Stimulated activated CD8-positive, alpha-beta memory T cell treated with anti-CD3 and anti-CD28 coated beads, Interleukin-7, amount 100 ng/mL, for 1 hour (primary cell): ENCODE results near the gene PDE9A.
A peak's percentile ranks its signal among the peaks of the same experiment; 100 is the strongest.
"Not testable (repeated sequence)": the region's sequence is repeated elsewhere in the genome, so short reads cannot be mapped to it uniquely, and the experiment has no call there.

Source experiments
- DNase-seq, 2 donors: peaks; one replicate each; pipeline ENCODE4 v3.0.0-alpha.2; 2020; ENCODE audit warnings: low read depth in 2 of 2

Gene PDE9A

DNA sequence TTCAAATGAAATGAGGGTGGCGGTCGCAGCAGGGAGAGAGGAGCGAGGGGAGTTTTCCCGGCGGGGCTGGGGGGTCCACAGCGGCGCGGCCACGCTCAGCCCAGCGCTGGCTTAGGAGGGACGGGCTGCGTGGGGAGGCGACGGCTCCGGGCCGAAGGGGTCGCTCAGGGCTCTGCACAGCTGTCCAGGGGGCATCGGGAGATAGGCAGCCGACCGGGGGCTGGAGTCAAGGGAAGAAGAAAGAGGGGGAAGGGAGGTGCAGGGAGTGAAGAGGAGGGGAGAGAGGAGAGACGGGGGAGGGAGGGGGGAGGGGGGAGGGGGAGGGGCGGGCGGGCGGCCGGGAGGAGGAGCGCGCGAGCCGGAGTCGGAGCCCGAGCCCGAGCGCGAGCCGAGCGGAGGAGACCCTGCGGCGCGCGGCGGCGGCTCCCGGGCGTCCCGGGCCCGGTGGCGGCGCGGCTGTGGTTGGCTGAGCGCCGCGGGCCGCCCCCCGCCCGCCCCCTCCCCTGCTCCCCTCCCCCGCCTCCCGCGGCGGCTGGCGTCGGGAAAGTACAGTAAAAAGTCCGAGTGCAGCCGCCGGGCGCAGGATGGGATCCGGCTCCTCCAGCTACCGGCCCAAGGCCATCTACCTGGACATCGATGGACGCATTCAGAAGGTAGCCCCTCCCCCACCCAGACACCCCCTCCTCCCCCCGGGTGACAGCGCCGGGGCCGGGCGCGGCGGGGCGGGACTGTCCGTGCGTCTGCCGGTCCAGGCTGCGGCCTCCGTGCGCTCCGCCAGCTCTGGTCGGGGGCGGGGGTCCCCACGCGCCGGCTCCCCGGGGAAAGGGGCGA, at the start of gene PDE9A:
Gene PDE9A, plus strand, starts transcription at position 391 of the 831 bp plus-strand sequence. Its CDS starts 194 bp downstream, at position 585.
- DNase-seq = no peak

DNA sequence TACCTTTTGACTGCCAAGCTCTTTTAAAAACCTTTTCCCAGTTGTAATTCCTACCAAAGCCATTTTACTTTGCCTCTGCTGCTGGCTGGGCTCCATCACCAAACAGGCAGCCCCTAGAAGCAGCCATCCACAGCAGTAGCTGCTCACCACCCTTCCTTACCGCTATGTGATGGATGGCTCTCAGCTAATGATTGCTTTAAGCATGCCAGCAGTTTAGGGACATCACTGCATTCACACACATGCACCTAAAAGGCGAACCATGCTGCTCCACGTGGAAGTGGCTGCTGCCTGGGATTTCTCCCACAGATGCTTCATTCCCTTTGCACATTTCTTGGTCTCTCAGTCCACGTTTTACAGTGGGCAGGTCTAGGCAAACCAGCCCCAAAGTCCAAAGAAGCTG, 46.3 kb upstream of the PDE9A start:
- no peak for DNase-seq

DNA sequence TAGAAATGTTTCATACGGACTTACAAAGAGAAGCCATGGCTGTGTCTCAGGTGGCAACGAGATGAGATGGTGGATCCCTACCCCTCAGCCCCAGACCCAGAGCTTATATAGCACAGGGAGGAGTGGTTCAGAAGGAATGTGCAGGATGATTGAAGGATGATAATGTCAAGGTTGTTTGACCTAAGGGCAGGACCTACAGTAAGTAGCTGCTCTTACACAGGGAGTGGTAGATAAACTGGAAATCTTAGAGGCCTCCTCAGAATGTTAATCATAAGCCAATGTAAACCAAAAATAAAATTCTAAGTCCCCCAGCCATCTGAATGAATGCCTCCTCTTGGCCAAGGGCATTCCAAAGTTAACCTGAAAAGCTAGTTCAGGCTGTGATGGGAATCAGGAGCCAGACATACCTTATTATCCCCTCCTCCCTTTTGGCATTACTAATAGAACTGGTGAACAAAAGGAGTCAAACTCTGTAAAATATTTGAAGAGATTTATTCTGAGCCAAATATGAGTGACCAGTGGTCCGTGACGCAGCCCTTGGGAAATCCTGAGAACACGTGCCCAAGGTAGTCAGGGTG, 45.8 kb upstream of the PDE9A start:
- DNase-seq = no peak

- DNase-seq = no peak
Observed at GRCh38 chr21:42608446-42608845, 45.0 kb upstream of the PDE9A start.

- no peak for DNase-seq
Observed at GRCh38 chr21:42609811-42610210, 43.6 kb upstream of the PDE9A start.

DNA sequence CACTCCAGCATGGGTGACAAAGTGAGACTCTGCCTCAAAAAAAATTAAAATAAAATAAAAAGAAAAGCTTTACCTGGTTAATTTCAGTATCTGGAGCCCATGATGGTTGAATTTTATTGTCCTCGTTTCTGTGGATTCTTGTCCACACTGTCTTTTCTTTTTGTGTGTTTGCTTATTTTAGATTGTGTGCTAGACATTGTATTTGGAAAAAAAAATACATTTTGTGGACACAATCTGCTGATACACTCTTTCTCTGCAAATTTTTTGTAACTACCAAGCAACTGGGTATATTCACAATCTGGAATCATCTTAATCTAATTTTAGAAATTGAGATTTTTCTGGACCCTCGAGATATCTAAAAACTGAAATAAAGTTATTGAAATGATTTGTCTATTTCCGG, 41.6 kb upstream of the PDE9A start:
- no peak for DNase-seq

DNA sequence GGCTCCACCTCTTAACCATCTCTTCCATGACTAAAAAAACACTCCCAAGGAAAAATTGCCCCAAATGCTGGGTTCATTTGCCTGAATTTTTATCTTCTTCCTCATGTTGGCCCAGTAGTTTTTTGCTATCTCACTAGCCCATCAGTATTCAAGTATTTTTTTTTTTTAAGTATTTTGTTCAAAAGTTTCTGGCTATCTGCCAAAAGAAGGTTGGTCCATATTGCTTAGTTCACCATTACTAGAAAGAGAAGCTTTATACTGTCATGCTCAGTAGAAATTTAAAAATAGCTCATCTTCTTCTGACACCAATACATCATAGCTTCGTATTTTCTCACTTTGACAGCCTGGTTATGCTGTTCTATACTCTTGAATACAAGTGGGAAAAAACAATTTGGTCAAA, 41.0 kb upstream of the PDE9A start:
- no peak for DNase-seq

GRCh38 chr21:42613756-42614155, 39.7 kb upstream of the PDE9A start:
- DNase-seq = no peak

GRCh38 chr21:42614396-42614795, 39.0 kb upstream of the PDE9A start:
- DNase-seq = peak in 1 of 2 donors; percentile 24

GRCh38 chr21:42614811-42615351, 38.5 kb upstream of the PDE9A start:
- DNase-seq = no peak

DNA sequence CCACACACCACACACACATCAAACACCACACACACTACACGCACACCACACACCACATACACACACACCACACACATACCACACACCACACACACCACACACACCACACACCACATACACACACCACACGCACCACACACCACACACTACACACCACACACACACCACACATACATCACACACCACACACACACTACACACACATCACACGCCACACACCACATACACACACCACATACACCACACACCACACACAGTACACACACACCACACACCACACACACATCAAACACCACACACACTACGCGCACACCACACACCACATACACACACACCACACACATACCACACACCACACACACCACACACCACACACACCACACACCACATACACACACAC, 38.0 kb upstream of the PDE9A start:
- not testable (repeated sequence) for DNase-seq

GRCh38 chr21:42615924-42616323, 37.5 kb upstream of the PDE9A start:
- DNase-seq = no peak

- no peak for DNase-seq
Observed at GRCh38 chr21:42616446-42616845, 37.0 kb upstream of the PDE9A start.

GRCh38 chr21:42616941-42617340, 36.5 kb upstream of the PDE9A start:
- DNase-seq = no peak

DNA sequence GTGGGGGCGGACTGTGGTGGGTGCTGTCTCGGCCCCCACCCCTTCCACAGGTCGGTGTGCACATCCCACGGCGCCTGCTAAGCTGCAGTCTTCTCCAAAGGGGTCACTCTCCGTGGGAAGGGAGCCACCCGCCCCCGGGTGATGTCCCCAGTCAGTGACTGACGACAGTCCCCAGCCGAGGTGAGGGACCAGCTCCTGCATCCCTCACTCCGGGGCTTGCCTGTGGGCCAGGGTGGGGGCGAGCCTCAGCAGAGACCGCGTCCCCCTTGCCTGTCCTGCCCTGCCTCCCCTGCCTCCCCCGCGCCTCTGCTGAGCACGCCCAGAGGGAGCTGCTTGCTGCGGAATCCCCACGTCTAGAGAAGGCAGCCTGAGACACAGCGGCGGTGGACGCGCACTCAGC, 35.9 kb upstream of the PDE9A start:
- no peak for DNase-seq

DNA sequence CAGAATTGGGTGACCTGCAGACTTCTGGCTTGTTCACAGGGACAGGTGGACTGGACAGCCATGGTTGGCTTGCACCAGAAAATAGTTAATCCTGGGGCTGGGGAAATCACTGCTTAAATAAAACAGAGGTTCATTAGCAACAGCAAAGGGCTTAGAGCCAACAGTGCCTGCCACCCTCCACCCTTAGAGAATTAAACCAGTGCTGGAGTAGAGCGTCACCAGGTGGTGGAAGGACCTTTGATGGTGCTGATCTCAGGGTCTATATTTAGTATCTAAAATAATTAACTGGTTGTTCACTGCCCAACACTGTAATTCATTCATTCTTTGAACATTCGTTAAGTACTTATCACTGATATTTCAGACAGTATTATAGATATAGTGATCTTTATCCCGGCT, 34.7 kb upstream of the PDE9A start:
- DNase-seq = no peak

DNA sequence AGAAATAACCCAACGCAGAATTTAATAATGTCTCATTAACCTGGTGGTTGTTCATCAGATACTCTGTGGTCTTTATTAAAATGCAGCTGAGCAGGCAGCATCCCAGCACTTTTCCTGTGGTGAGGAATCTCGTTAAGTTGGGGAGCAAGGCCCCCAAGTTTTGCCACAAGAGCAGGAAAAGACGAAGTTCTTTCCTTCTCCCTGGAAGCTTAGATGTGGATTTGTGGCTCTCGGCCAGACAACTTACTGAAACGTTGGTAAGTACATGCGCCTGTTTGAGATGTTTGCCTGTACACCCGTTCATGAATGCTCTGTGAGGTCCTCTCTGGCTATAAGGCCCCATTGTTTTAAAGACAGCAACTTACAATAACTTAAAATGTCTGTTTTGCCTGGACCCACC, 34.3 kb upstream of the PDE9A start:
- DNase-seq = no peak

DNA sequence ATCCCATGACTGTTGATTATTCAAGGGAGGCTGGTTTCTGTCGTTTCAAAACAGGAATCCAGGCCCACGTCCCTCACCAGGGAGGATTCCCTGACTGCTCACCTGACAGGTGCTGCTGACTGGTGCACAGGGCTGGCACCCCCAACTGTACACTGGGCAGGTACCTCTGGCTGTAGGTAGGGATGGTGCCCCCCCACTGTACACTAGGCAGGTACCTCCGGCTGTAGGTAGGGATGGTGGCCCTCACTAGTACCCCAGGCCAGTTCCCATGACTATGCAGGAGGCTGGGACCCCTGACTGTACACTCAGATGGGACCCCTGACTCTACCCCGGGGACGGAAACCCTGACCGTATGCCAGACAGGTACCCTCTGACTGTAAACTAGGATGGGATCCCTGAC, 33.6 kb upstream of the PDE9A start:
- DNase-seq = no peak

- DNase-seq = no peak
Observed at GRCh38 chr21:42621166-42621818, 32.1 kb upstream of the PDE9A start.

DNA sequence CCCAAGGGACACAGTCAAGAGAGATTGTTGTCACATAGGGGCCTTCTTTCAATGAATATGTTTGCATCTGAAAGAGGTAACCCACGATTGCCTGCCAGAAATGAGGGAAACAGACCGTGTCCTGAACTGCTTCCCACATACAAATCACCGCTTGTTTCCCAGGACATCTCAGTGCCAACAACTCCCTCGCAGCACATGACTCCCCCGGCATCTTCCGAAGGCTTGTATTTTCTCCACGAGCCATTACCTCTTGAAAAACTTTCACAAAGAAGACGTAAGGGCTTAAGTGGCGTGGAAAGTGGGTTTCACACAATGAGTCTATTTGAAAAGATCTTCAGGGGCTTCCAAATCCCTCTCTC, 31.6 kb upstream of the PDE9A start:
- DNase-seq = no peak

DNA sequence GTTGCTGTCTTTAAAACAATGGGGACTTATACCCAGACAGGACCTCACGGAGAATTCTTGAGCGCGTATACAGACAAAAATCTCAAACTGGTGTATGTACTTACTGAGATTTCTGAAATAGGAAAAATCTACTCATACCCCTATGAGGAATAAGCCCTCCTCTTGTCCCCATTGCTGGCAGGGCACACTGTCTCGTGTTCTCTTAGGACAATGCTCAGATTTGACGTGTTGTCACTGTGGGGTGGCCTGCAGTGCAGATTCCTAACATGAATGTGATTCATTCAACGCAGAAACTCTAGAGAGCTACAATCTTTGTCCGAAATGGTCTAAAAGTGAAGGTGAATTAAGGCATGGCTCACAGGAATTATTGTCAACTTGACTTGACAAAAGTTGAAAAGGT, 31.1 kb upstream of the PDE9A start:
- no peak for DNase-seq

DNA sequence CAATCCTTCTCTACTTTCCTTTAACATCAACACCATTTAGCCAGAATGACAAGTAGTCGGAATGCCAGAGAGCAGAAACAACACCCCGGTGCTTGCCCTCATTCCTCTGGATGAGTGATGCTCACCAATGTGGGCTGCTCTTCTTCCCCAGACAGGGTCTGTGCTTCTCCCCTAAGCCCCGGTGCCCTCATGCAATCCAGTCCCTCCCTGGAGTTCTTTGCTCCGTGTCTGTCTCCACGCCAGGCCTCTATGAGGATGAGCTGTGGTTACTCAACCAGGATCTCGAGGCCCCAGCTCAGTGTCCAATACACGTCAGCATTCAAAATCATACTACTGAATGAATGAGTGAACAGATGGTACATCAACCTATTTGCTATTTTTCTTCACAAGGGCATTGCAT, 29.7 kb upstream of the PDE9A start:
- no peak for DNase-seq
